HL-60 (cell line): ENCODE measurements around the gene SACS.

Experiments
- TF ChIP-seq, protein P1 (sequence below): IDR thresholded peaks from one replicate; pipeline ENCODE4 v1.5.1; 2011; ENCODE audit warnings: low read length, control low read depth, inconsistent platforms; ENCODE audit not compliant: insufficient read depth
- TF ChIP-seq, protein P2 (sequence below): IDR thresholded peaks from 2 replicates; pipeline ENCODE4 v1.6.1; 2012; ENCODE audit warnings: low read depth; ENCODE audit not compliant: insufficient replicate concordance

GRCh38 chr13:23354520-23354919, 79.0 kb downstream of the SACS start:
- TF ChIP-seq, protein P1, sequence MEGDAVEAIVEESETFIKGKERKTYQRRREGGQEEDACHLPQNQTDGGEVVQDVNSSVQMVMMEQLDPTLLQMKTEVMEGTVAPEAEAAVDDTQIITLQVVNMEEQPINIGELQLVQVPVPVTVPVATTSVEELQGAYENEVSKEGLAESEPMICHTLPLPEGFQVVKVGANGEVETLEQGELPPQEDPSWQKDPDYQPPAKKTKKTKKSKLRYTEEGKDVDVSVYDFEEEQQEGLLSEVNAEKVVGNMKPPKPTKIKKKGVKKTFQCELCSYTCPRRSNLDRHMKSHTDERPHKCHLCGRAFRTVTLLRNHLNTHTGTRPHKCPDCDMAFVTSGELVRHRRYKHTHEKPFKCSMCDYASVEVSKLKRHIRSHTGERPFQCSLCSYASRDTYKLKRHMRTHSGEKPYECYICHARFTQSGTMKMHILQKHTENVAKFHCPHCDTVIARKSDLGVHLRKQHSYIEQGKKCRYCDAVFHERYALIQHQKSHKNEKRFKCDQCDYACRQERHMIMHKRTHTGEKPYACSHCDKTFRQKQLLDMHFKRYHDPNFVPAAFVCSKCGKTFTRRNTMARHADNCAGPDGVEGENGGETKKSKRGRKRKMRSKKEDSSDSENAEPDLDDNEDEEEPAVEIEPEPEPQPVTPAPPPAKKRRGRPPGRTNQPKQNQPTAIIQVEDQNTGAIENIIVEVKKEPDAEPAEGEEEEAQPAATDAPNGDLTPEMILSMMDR: no peak
- TF ChIP-seq, protein P2, sequence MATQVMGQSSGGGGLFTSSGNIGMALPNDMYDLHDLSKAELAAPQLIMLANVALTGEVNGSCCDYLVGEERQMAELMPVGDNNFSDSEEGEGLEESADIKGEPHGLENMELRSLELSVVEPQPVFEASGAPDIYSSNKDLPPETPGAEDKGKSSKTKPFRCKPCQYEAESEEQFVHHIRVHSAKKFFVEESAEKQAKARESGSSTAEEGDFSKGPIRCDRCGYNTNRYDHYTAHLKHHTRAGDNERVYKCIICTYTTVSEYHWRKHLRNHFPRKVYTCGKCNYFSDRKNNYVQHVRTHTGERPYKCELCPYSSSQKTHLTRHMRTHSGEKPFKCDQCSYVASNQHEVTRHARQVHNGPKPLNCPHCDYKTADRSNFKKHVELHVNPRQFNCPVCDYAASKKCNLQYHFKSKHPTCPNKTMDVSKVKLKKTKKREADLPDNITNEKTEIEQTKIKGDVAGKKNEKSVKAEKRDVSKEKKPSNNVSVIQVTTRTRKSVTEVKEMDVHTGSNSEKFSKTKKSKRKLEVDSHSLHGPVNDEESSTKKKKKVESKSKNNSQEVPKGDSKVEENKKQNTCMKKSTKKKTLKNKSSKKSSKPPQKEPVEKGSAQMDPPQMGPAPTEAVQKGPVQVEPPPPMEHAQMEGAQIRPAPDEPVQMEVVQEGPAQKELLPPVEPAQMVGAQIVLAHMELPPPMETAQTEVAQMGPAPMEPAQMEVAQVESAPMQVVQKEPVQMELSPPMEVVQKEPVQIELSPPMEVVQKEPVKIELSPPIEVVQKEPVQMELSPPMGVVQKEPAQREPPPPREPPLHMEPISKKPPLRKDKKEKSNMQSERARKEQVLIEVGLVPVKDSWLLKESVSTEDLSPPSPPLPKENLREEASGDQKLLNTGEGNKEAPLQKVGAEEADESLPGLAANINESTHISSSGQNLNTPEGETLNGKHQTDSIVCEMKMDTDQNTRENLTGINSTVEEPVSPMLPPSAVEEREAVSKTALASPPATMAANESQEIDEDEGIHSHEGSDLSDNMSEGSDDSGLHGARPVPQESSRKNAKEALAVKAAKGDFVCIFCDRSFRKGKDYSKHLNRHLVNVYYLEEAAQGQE: no peak
